AG09319 (cell line): ENCODE results near the gene CAMKK2.

Experiments used
- DNase-seq: peaks from one replicate; pipeline ENCODE4 v3.0.0-alpha.2; 2010; ENCODE audit warnings: low read depth; ENCODE audit errors: extremely low read depth
- TF ChIP-seq, protein P1 (sequence below): IDR thresholded peaks from 2 replicates; pipeline ENCODE4 v1.5.1; 2011; ENCODE audit warnings: low read depth, mild to moderate bottlenecking, inconsistent platforms, low read length, moderate library complexity

CAMKK2 gene

GRCh38 chr12:121223292-121224285 lies 72.9 kb downstream of the CAMKK2 start:
- DNase-seq: no peak
- TF ChIP-seq, protein P1, sequence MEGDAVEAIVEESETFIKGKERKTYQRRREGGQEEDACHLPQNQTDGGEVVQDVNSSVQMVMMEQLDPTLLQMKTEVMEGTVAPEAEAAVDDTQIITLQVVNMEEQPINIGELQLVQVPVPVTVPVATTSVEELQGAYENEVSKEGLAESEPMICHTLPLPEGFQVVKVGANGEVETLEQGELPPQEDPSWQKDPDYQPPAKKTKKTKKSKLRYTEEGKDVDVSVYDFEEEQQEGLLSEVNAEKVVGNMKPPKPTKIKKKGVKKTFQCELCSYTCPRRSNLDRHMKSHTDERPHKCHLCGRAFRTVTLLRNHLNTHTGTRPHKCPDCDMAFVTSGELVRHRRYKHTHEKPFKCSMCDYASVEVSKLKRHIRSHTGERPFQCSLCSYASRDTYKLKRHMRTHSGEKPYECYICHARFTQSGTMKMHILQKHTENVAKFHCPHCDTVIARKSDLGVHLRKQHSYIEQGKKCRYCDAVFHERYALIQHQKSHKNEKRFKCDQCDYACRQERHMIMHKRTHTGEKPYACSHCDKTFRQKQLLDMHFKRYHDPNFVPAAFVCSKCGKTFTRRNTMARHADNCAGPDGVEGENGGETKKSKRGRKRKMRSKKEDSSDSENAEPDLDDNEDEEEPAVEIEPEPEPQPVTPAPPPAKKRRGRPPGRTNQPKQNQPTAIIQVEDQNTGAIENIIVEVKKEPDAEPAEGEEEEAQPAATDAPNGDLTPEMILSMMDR: no peak; the same call in 1 of the 2 replicates

DNA sequence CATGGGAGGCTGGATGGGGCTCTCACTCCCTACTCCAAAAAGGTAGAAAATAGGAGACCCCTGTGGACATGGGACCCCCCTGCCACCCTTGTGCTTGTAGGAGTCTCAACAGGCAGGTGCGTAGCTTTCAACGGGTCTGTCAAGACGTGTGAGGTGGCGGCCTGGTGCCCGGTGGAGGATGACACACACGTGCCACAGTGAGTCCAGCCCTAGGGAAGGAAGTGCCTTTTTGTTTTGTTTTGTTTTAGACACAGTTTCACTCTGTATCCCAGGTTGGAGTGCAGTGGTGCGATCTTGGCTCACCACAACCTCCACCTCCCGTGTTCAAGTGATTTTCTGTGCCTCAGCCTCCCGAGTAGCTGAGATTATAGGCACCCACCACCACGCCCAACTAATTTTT lies 73.7 kb downstream of the CAMKK2 start:
- TF ChIP-seq, protein P1: no peak
- DNase-seq: no peak

DNA sequence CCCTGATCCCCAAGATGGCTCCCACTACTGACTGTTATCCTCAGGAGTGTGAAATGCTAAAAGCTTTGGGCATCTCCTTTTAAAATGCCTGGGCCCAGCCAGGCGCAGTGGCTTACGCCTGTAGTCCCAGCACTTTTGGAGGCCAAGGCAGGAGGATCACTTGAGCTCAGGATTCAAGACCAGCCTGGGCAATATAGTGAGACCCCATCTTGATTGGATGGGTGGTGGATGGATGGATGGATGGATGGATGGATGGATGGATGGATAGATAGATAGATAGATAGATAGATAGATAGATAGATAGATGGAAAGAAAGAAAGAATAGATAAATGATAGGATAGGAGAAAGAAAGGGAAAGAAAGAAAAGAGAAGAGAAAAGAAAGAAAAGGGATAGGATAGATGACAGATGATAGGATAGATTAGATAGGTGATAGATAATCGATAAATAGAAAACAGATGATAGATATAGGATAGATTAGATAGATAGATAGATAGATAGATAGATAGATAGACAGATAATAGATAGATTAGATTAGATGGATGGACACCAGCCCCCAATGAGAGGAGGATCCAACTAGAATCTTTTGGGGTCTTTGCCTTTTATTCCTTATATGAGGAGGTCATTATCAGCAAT lies 77.0 kb downstream of the CAMKK2 start:
- no peak for DNase-seq
- TF ChIP-seq, protein P1: no peak

DNA sequence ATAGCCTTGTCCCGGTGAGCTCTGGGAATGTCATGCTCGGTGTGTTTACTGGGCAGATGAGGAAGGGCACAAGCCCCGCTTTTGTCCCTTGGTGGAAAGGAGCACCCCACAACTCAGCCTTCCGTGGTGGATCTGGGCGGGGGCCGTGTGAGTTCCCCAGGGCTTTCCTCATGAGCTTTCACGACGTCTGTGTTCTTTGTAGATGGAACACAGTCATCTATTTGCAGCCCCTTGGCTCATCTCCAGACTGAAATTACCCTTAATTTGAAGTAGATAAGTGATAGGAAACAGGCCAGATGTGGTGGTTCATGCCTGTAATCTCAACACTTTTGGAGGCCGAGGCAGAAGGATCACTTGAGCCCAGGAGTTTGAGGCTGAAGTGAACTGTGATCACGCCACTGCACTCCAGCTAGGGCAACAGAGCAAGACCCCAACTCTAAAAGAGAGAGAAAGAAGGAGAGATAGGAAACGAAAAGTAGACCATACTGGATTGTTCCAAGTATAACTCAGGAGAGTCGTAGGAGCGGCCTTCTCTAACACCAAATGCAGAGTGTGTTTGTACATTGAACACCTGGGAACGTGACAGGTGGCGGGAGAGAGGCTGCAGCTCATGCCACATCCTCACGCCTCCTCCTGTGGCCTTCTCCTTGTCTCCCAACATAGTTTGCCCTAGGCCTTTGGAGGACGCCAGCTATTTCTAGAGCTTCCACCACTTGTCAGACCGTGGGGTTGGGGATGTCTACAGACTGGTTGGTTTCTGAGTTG lies 77.7 kb downstream of the CAMKK2 start:
- no peak for DNase-seq
- TF ChIP-seq, protein P1: no peak

- TF ChIP-seq, protein P1: no peak
Measured at GRCh38 chr12:121217761-121218160, 78.7 kb downstream of the CAMKK2 start.

DNA sequence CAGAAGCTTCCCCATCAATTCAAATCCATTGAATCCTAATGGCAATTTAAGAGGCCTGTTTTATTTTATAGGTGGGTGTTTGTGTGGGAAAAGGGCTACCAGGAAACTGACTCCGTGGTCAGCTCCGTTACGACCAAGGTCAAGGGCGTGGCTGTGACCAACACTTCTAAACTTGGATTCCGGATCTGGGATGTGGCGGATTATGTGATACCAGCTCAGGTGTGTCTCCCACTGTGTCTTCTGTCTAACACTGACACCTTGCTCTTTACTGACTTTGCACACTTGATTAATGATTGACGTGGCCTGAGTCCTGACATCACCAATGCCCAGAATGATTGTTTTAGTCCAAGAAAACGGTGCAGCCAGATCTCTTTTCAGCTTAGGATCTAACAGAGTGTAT lies 79.4 kb downstream of the CAMKK2 start:
- DNase-seq: no peak
- TF ChIP-seq, protein P1: no peak

More at GRCh38 chr12:121217761-121218160, 78.7 kb downstream of the CAMKK2 start:
- no peak for DNase-seq
